K562 (cell line): ENCODE measurements around the gene ADD2. TPM values are rescaled to one million over a fixed set of nuclear protein-coding genes. Genes with fewer than 3 reads are reported as not detected.
A peak's percentile ranks its signal among the peaks of the same experiment; 100 is the strongest.

ENCODE experiments used
- ATAC-seq: fragments of 200-7000 bp; cut with Tn5 transposase; 3 replicates; pipeline ENCODE4 v1.9.1; 2020; ENCODE audit warnings: moderate library complexity
- BruUV-seq: library from RNA; stranded (reverse); fragments of 400-500 nt; replicated peaks from 2 replicates; lab custom pipeline; 2021; lab: Mats Ljungman, UMichigan
- CTCF ChIA-PET: fragments of 300-600 bp; formaldehyde crosslinking; extraction: SDS; loops from one replicate; lab custom pipeline; 2021; ENCODE audit warnings: low intra/inter-chr PET ratio; lab: Yijun Ruan, JAX
- POLR2A ChIA-PET: fragments of 300-600, 350-650 bp; sonication (Branson Sonifier 250); formaldehyde crosslinking; extraction: SDS; loops from one replicate; lab custom pipeline; 2021; ENCODE audit warnings: antibody characterized with exemption, inconsistent platforms; lab: Yijun Ruan, JAX
- DNase-seq, 4 experiments: peaks; one replicate each; pipeline versions ENCODE4 v3.0.0 to v3.0.0-alpha.2; 2011 to 2018; ENCODE audit warnings: low spot score in 3 of 4, mixed read lengths in 3 of 4; ENCODE audit errors: extremely low read depth in 1 of 4
- FAIRE-seq: peaks from 2 replicates; lab custom pipeline; 2011; peaks lifted over from hg19 to GRCh38; lab: Jason Lieb, UNC
- H2AFZ ChIP-seq: 2 replicates; pipeline ENCODE4 v1.6.0; 2011; ENCODE audit warnings: low read depth, low read length, control low read depth, inconsistent platforms
- H3K27ac ChIP-seq: fragments of 200-600 bp; 3 replicates; pipeline ENCODE4 v1.8.0; 2011; ENCODE audit warnings: low read depth, mild to moderate bottlenecking, control low read depth, inconsistent platforms, low read length, moderate library complexity, mixed read lengths; ENCODE audit errors: extremely low read depth
- H3K27me3 ChIP-seq, 2 experiments: fragments of 300-600 bp in 1 of 2; 2 replicates in 1 of 2; 3 replicates in 1 of 2; pipeline versions ENCODE4 v1.6.0 to v1.8.0; 2011; ENCODE audit warnings: inconsistent platforms in 2 of 2, low read length in 2 of 2, mild to moderate bottlenecking in 1 of 2, mixed read lengths in 1 of 2, moderate library complexity in 1 of 2; ENCODE audit not compliant: control insufficient read depth in 2 of 2, insufficient read depth in 2 of 2
- H3K36me3 ChIP-seq: fragments of 300-600 bp; 3 replicates; pipeline ENCODE4 v1.8.0; 2011; ENCODE audit warnings: mild to moderate bottlenecking, low read length, inconsistent platforms; ENCODE audit not compliant: control insufficient read depth, insufficient read depth
- H3K4me1 ChIP-seq, 2 experiments: fragments of 200-600 bp in 1 of 2; replicated peaks in 1 of 2; 2 replicates in 1 of 2; 3 replicates in 1 of 2; pipeline versions ENCODE4 v1.5.1 to v1.8.0; 2011; ENCODE audit warnings: inconsistent platforms in 2 of 2, low read length in 2 of 2, mild to moderate bottlenecking in 1 of 2, mixed read lengths in 1 of 2, moderate library complexity in 1 of 2; ENCODE audit not compliant: control insufficient read depth in 2 of 2, insufficient read depth in 2 of 2
- H3K4me2 ChIP-seq: 2 replicates; pipeline ENCODE4 v1.6.1; 2011; ENCODE audit warnings: low read length, control low read depth, inconsistent platforms, mixed read lengths; ENCODE audit not compliant: insufficient read depth
- H3K4me3 ChIP-seq: fragments of 200-600 bp; sonication (generic), shearing (Covaris generic); 2 replicates; pipeline ENCODE4 v1.5.1; 2016; ENCODE audit warnings: control low read depth, inconsistent platforms
- H3K79me2 ChIP-seq: fragments of 200-600 bp; 3 replicates; pipeline ENCODE4 v1.8.0; 2011; ENCODE audit warnings: low read length, inconsistent platforms; ENCODE audit not compliant: control insufficient read depth, insufficient read depth
- H3K9ac ChIP-seq, 2 experiments: 2 replicates each; pipeline versions ENCODE4 v1.6.0 to v1.6.1; 2011; ENCODE audit warnings: low read depth in 2 of 2, low read length in 2 of 2, control low read depth in 1 of 2, inconsistent platforms in 1 of 2, mild to moderate bottlenecking in 1 of 2, mixed read lengths in 1 of 2; ENCODE audit not compliant: insufficient read depth in 1 of 2
- H3K9me1 ChIP-seq: one replicate; pipeline ENCODE4 v1.6.0; 2011; ENCODE audit warnings: inconsistent platforms, mild to moderate bottlenecking, low read length, moderate library complexity; ENCODE audit not compliant: control insufficient read depth, insufficient read depth
- H3K9me3 ChIP-seq: replicated peaks from 2 replicates; pipeline ENCODE4 v1.5.1; 2011; ENCODE audit warnings: low read depth, low read length, inconsistent platforms; ENCODE audit not compliant: control insufficient read depth, insufficient read depth
- H4K20me1 ChIP-seq: replicated peaks from 2 replicates; pipeline ENCODE4 v1.6.1; 2011; ENCODE audit warnings: low read length, inconsistent platforms, mixed read lengths; ENCODE audit not compliant: control insufficient read depth, insufficient read depth
- CEBPG ChIP-seq, 3 experiments: fragments of 200-800 bp in 1 of 3; sonication (Bioruptor generic) in 1 of 3; sonication (generic) in 1 of 3; formaldehyde crosslinking in 1 of 3; IDR thresholded peaks in 2 of 3; conservative IDR thresholded peaks in 1 of 3; 2 replicates each; pipeline versions ENCODE4 v1.6.1 to v1.8.0; 2016 to 2022; ENCODE audit warnings: missing compliant biosample characterization in 2 of 3, missing genetic modification characterization in 2 of 3, mild to moderate bottlenecking in 1 of 3, missing genetic modification reagents in 1 of 3
- KLF13 ChIP-seq: fragments of 450-650 bp; IDR thresholded peaks from 2 replicates; pipeline ENCODE4 v1.6.1; 2016; ENCODE audit warnings: missing genetic modification characterization, low read depth, mild to moderate bottlenecking, missing compliant biosample characterization, moderate library complexity, borderline replicate concordance
- MAZ ChIP-seq, 2 experiments: fragments of 450-650 bp in 1 of 2; sonication (generic) in 1 of 2; formaldehyde crosslinking; IDR thresholded peaks in 1 of 2; conservative IDR thresholded peaks in 1 of 2; 2 replicates each; pipeline versions ENCODE4 v1.4.0 to v1.5.0; 2020; ENCODE audit warnings: mild to moderate bottlenecking in 1 of 2, missing genetic modification reagents in 1 of 2
- MEIS2 ChIP-seq: fragments of 450-650 bp; IDR thresholded peaks from 2 replicates; pipeline ENCODE4 v1.6.1; 2014; ENCODE audit warnings: mild to moderate bottlenecking; ENCODE audit not compliant: partially characterized antibody
- NCOR1 ChIP-seq: fragments of 450-650 bp; IDR thresholded peaks from 2 replicates; pipeline ENCODE4 v1.6.1; 2016; ENCODE audit warnings: mild to moderate bottlenecking, moderate library complexity
- SUPT5H ChIP-seq: fragments of 450-650 bp; IDR thresholded peaks from 2 replicates; pipeline ENCODE4 v1.6.1; 2016
- WGBS: fragments of 100-300 bp; shearing (Covaris generic); methylation state at CpG from one replicate; pipeline ENCODE4 v1.1.6; 2016; ENCODE audit warnings: low coverage, mixed read lengths; ENCODE audit not compliant: insufficient coverage; ENCODE audit errors: missing lambda C conversion rate; 5-methylcytosine and 5-hydroxymethylcytosine counted together
- in situ Hi-C: fragments of 300-500 bp; cut with MboI; formaldehyde crosslinking; loops from 4 replicates; pipeline ENCODE4 v1.15.0; 2018; ENCODE audit warnings: inconsistent platforms, mixed read lengths
- intact Hi-C: fragments of 100-400 bp; cut with micrococcal nuclease; formaldehyde crosslinking; loops from 2 replicates; pipeline ENCODE4 v1.14.2; 2022
- polyA plus RNA-seq, 8 experiments: library from polyadenylated mRNA; depleted of rRNA in 4 of 8; stranded (reverse) in 5 of 8; unstranded in 3 of 8; fragments of >200 nt; fragmentation: Nextera tagmentation in 2 of 8; fragmentation: Illumina TruSeq in 1 of 8; extraction: Ambion mirVana in 2 of 8; extraction: Trizol in 1 of 8; gene quantifications; 2 replicates each; pipeline versions ENCODE4 v1.2.1 to v1.2.3, GENCODE V29; 2011 to 2014; ENCODE audit warnings: inconsistent platforms in 1 of 8, missing spikeins in 1 of 8
- total RNA-seq, 7 experiments: library from RNA; depleted of rRNA in 6 of 7; stranded (reverse); fragments of >200 nt in 6 of 7; fragmentation: Illumina TruSeq in 2 of 7; extraction: Trizol in 2 of 7; gene quantifications; 2 replicates each; pipeline versions ENCODE4 v1.2.1 to v1.2.3, GENCODE V29; 2011 to 2021; ENCODE audit warnings: low replicate concordance in 1 of 7

Gene ADD2
- total and polyA plus RNA-seq, 9 of the 15 experiments (the other 6 are each of a cell fraction or from before 2014, with no cell fraction given), result 3.5 to 63.0 (median 36.2) TPM

- no peaks in the 10 kb centered on the region for H3K27me3 ChIP-seq
- H3K4me3 ChIP-seq, result no peak overlapping the region
- CTCF ChIA-PET, result no interaction called here
- WGBS, result 25% methylated on average over 3 of the region's 3 CpGs
- POLR2A ChIA-PET, result interaction anchor here (1.1 kb wide), 1 partner anchor 16 kb away, joined by 3 read pairs; no protein-coding TSS in a partner anchor
- H3K9me1 ChIP-seq, result peaks cover 9% of the 10 kb centered on the region
- H3K4me2 ChIP-seq, result no peak overlapping the region
- H3K27ac ChIP-seq, result no peak overlapping the region
- H3K9ac ChIP-seq, result no peak overlapping the region
- H3K79me2 ChIP-seq, result no peaks in the 10 kb centered on the region
- FAIRE-seq (no peak), DNase-seq (no peak), ATAC-seq (no peak)
- no peak overlapping the region for H2AFZ ChIP-seq
- no TSS peak for BruUV-seq
- no peaks in the 10 kb centered on the region for H4K20me1 ChIP-seq
- peaks cover 7 to 14% of the 10 kb centered on the region in 2 experiments; a peak in 3 of 5 replicates for H3K4me1 ChIP-seq
- no peaks in the 10 kb centered on the region for H3K9me3 ChIP-seq
- TF ChIP-seq NCOR1 (no peak), SUPT5H (no peak), MAZ (CRISPR knock-in tag; conservative IDR thresholded peaks at IDR 0.05 in 1 of 2, IDR thresholded peaks at IDR 0.05 in 1 of 2) (no peak), MEIS2 (peak; percentile 5)
- in situ Hi-C loops, result no loop called here
- intact Hi-C loops, result no loop called here
- H3K36me3 ChIP-seq, result peaks cover 28% of the 10 kb centered on the region
These were observed 69.2 kb downstream of the ADD2 start for GRCh38 chr2:70698847-70699246.

- intact Hi-C loops, result no loop called here
- ATAC-seq (no peak), DNase-seq (no peak), FAIRE-seq (no peak)
- ChIA-PET CTCF (no interaction called here), POLR2A (interaction anchor here (0.6 to 2.2 kb wide), 4 partner anchors 12 to 378 kb away, joined by 3 to 9 read pairs (median 3); partner anchors contain the start of gene ADD2)
- Histone ChIP-seq H3K9me1 (peaks cover 9% of the 10 kb centered on the region), H3K9ac (no peak overlapping the region), H3K4me1 (peaks cover 5 to 13% of the 10 kb centered on the region in 2 experiments; a peak in 3 of 5 replicates), H3K36me3 (peaks cover 29% of the 10 kb centered on the region), H3K4me2 (no peak overlapping the region), H2AFZ (no peak overlapping the region), H3K27me3 (no peaks in the 10 kb centered on the region), H3K79me2 (no peaks in the 10 kb centered on the region), H3K9me3 (no peaks in the 10 kb centered on the region), H3K27ac (no peak overlapping the region), H3K4me3 (no peak overlapping the region), H4K20me1 (no peaks in the 10 kb centered on the region)
- 87% methylated on average over 12 of the region's 12 CpGs for WGBS
- TF ChIP-seq KLF13 (tag) (no peak), CEBPG (CRISPR knock-in tag; IDR thresholded peaks at IDR 0.05) (no peak), CEBPG (tag; conservative IDR thresholded peaks at IDR 0.05 in 1 of 2, IDR thresholded peaks at IDR 0.05 in 1 of 2) (no peak)
- BruUV-seq, result no TSS peak
- in situ Hi-C loops, result no loop called here
These were observed 70.2 kb downstream of the ADD2 start for GRCh38 chr2:70697603-70698383.
